ENCODE results near the gene RALB. TPM values are rescaled to one million over a fixed set of nuclear protein-coding genes. Genes with fewer than 3 reads are reported as not detected.

RALB gene
- total and polyA plus RNA-seq, 2 donors from 2014 or later: 58.5 to 64.5 TPM

DNA sequence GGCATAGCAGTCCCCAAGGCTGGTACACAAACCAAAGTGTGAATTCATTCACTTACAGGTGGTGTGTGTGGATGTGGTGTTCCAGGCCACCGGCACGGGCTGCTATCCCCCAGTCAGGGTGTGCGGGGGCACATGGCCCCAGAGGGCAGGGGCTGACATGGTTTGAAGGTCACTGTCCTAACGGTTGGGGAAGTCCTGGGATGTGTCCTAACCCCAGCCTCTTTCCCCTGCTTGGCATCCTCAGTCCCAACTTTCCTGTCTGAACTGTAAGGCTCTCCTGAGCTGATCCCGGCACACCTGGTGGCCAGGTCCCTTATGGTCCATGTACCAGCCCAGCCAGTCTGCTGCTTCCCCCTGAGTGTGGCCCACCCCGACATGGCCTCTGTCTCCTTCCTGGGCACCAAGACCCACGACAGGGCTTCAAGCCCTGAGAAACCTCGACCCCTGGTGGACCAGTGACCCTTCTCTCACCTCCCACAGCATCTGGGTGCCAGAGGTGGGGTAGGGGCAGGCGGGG, 27.0 kb upstream of the RALB start:
- TF ChIP-seq, protein P1, sequence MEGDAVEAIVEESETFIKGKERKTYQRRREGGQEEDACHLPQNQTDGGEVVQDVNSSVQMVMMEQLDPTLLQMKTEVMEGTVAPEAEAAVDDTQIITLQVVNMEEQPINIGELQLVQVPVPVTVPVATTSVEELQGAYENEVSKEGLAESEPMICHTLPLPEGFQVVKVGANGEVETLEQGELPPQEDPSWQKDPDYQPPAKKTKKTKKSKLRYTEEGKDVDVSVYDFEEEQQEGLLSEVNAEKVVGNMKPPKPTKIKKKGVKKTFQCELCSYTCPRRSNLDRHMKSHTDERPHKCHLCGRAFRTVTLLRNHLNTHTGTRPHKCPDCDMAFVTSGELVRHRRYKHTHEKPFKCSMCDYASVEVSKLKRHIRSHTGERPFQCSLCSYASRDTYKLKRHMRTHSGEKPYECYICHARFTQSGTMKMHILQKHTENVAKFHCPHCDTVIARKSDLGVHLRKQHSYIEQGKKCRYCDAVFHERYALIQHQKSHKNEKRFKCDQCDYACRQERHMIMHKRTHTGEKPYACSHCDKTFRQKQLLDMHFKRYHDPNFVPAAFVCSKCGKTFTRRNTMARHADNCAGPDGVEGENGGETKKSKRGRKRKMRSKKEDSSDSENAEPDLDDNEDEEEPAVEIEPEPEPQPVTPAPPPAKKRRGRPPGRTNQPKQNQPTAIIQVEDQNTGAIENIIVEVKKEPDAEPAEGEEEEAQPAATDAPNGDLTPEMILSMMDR (IDR thresholded peaks at IDR 0.05; ENCODE audit: borderline replicate concordance, extremely low read depth, insufficient read depth): no peak
- Histone ChIP-seq H3K4me3 (ENCODE audit: low read length in 3 of 3) (no peak overlapping the region), H3K36me3 (ENCODE audit: control insufficient read depth in 2 of 3, insufficient read depth in 3 of 3, low read length in 3 of 3) (no peaks in the 10 kb centered on the region), H3K27ac (ENCODE audit: low read depth in 2 of 2, low read length in 2 of 2) (no peak overlapping the region), H3K9me3 (ENCODE audit: control insufficient read depth in 2 of 3, insufficient read depth in 1 of 3, low read length in 3 of 3) (no peaks in the 10 kb centered on the region), H3K27me3 (ENCODE audit: control insufficient read depth, insufficient read depth, low read length) (no peaks in the 10 kb centered on the region), H3K4me1 (ENCODE audit: control insufficient read depth in 2 of 3, insufficient read depth in 2 of 3, low read depth in 1 of 3, low read length in 3 of 3) (peaks cover 0 to 18% (median 10%) of the 10 kb centered on the region in 3 donors), H3K9ac (ENCODE audit: low read length in 3 of 3) (no peak overlapping the region)
- DNase-seq (peak in 1 of 5 donors; percentile 55), FAIRE-seq (no peak)
- intact Hi-C loops (cut with DNase I): no loop called here

DNA sequence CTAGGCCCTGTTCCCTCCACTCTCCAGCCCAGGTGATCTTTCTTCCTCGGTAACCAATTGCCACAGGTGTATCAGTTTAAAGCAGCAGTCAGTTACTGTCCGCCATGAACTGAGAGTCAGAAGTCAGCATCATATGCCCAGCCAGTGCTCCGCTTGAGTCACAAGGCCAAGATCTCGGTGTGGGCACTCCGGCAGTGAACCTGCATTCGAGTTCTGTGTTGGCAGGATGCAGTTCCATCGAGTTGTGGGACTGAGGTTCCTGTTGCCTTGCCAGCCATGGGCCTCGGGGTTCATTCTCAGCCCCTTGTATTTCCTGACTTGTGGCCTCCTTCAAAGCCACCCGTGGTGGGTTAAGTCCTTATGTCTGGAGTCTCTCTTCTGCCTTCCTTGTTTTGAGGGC, 26.3 kb upstream of the RALB start:
- H3K27ac ChIP-seq (ENCODE audit: low read depth in 2 of 2, low read length in 2 of 2): no peak overlapping the region
- FAIRE-seq: no peak
- no peaks in the 10 kb centered on the region for H3K27me3 ChIP-seq (ENCODE audit: control insufficient read depth, insufficient read depth, low read length)
- H3K4me3 ChIP-seq (ENCODE audit: low read length in 3 of 3): no peak overlapping the region
- H3K4me1 ChIP-seq (ENCODE audit: control insufficient read depth in 2 of 3, insufficient read depth in 2 of 3, low read depth in 1 of 3, low read length in 3 of 3): peaks cover 0 to 18% (median 10%) of the 10 kb centered on the region in 3 donors
- peak in 1 of 5 donors; percentile 35 for DNase-seq
- intact Hi-C loops (cut with DNase I): no loop called here
- no peak overlapping the region for H3K9ac ChIP-seq (ENCODE audit: low read length in 3 of 3)
- H3K36me3 ChIP-seq (ENCODE audit: control insufficient read depth in 2 of 3, insufficient read depth in 3 of 3, low read length in 3 of 3): no peaks in the 10 kb centered on the region
- no peaks in the 10 kb centered on the region for H3K9me3 ChIP-seq (ENCODE audit: control insufficient read depth in 2 of 3, insufficient read depth in 1 of 3, low read length in 3 of 3)
- TF ChIP-seq, protein P1 (IDR thresholded peaks at IDR 0.05; ENCODE audit: borderline replicate concordance, extremely low read depth, insufficient read depth): no peak

DNA sequence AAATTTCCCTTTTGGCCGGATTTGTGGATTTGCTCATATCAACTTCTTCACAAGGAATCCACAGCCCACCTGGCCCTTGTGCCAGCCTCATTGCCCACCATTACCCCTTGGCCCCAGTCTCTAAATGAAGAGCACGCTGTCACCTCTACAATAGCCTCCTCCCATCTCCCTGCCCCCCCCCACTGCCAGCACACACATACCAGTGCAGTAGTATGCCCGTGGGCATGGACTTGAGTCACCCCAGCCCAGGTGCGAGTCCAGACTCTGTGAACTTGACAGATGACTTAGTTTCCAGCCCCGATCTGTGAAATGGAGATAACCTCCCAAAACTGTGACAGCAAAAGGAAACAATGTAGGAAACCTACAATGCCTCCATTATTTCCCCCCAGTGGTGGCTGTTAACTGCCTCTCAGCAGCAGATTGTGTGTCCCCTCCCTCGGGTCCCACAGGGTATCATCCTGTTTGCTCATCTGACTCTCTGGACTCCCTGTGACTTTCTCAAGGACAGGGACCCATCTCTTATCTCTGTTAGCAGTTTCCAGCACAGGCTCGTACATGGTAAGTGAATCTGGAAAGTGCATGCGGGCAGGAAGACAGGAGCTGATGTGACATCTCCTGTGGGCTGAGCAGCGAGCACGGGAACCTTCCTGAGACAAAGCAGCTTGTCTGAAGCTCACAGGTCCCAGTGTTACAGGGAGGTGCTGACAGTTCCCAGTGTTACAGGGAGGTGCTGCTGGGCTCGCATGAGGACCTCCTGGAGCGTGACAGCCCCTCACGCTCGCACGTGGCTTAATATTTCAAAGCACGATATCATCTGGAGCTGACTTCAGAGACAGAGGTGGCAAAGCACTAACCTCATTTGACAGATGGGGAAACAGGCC, 25.3 kb upstream of the RALB start:
- Histone ChIP-seq H3K9ac (ENCODE audit: low read length in 3 of 3) (no peak overlapping the region), H3K27me3 (ENCODE audit: control insufficient read depth, insufficient read depth, low read length) (no peaks in the 10 kb centered on the region), H3K9me3 (ENCODE audit: control insufficient read depth in 2 of 3, insufficient read depth in 1 of 3, low read length in 3 of 3) (no peaks in the 10 kb centered on the region), H3K27ac (ENCODE audit: low read depth in 2 of 2, low read length in 2 of 2) (no peak overlapping the region), H3K4me1 (ENCODE audit: control insufficient read depth in 2 of 3, insufficient read depth in 2 of 3, low read depth in 1 of 3, low read length in 3 of 3) (peaks cover 0 to 11% (median 9%) of the 10 kb centered on the region in 3 donors), H3K36me3 (ENCODE audit: control insufficient read depth in 2 of 3, insufficient read depth in 3 of 3, low read length in 3 of 3) (no peaks in the 10 kb centered on the region), H3K4me3 (ENCODE audit: low read length in 3 of 3) (no peak overlapping the region)
- DNase-seq (peak in 1 of 5 donors; percentile 31), FAIRE-seq (no peak)
- intact Hi-C loops (cut with DNase I): no loop called here
- TF ChIP-seq, protein P1 (IDR thresholded peaks at IDR 0.05; ENCODE audit: borderline replicate concordance, extremely low read depth, insufficient read depth): no peak

All from kidney (tissue), 14 donors.